ENCODE measurements around the gene OSBP.
"Not testable (repeated sequence)": the region's sequence is repeated elsewhere in the genome, so short reads cannot be mapped to it uniquely, and the experiment has no call there.

Gene OSBP

GRCh38 chr11:59550842-59551658 lies 64.5 kb downstream of the OSBP start:
- DNase-seq, result peak; percentile 92

DNA sequence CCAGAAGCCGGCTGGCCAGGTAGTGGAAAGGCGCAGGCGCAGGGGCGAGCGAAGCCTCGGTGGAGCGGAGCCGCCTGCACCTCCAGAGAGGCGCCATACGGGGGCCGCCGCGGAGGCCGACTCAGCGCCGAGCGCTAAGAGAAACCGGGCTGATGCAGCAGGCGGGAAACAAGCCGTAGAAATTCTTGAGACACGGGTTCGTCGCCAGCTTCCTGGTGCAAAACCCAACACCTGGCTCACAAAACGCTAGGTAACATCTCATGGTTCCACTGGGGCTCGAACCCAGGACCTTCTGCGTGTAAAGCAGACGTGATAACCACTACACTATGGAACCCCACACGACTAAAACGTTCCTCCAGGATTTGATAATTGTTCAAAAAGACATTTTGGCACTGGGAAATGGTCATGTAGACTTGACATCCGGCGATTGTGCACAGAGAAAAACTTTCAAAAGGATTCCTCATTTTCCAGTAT lies 65.2 kb downstream of the OSBP start:
- peak; percentile 95 for DNase-seq

GRCh38 chr11:59548309-59548656 lies 67.3 kb downstream of the OSBP start:
- DNase-seq, result no peak

DNA sequence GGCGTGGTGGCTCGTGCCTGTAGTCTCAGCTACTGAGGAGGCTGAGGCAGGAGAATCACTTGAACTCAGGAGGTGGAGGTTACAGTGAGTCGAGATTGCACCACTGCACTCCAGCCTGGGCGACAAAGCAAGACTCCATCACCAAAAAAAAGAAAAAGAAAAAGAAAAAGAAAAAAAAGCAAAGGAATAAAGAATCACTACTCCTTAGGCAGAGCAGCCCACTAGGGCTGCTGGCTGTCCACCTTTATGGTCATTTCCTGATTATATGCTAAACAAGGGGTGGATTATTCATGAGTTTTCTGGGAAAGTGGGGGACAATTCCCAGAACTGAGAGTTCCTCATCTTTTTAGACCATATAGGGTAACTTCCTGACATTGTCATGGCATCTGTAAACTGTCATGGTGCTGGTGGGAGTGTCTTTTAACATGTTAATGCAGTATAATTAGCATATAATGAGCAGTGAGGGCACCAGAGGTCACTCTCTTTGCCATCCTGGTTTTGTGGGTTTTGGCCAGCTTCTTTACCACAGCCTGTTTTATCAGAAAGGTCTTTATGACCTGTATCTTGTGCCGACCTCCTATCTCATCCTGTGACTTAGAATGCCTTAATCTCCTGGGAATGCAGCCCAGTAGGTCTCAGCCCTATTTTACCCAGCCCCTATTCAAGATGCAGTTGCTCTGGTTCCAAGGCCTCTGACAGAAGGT lies 67.8 kb downstream of the OSBP start:
- DNase-seq, result not testable (repeated sequence)

DNA sequence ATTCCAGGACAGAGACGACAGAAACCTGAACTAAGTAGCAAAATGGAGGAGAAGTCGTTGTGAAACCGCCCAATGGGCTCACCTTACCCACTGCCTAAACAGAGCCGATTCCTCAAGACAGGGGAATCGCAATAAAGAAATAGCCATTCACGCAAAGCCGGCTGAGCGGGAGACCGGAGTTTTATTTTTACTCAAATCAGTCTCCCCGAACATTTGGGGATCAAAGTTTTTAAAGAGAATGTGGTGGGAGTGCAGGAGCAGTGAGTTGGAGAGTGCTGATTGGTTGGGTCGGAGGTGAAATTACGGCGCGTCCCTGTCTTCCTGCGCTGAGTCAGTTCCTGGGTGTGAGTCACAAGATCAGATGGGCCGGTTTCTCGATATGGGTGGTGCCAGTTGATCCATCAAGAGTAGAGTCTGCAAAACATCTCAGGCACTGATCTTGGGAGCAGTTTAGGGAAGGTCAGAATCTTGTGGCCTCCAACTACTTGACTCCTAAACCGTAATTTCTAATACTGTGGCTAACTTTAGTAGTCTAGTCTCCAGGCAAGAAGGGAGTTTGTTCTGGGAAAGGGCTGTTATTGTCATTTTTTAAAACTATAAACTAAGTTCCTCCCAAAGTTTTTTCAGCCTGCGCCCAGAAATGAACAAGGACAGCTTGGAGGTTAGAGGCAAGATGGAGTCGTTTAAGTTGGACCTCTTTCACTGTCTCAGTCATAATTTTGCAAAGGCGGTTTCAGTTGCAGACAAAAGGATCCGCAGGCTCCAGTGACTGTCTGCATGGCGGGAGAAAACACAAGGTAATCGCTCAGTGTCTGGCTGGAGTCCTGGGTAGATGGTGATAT lies 70.2 kb downstream of the OSBP start:
- no peak for DNase-seq

GRCh38 chr11:59544869-59545178 lies 70.8 kb downstream of the OSBP start:
- no peak for DNase-seq

DNA sequence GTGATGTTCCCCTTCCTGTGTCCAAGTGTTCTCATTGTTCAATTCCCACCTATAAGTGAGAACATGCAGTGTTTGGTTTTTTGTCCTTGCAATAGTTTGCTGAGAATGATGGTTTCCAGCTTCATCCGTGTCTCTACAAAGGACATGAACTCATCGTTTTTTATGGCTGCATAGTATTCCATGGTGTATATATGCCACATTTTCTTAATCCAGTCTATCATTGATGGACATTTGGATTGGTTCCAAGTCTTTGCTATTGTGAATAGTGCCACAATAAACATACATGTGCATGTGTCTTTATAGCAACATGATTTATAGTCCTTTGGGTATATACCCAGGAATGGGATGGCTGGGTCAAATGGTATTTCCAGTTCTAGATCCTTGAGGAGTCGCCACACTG lies 71.9 kb downstream of the OSBP start:
- not testable (repeated sequence) for DNase-seq

GRCh38 chr11:59542142-59542810 lies 73.3 kb downstream of the OSBP start:
- DNase-seq, result no peak

GRCh38 chr11:59534676-59535075 lies 80.9 kb downstream of the OSBP start:
- no peak for DNase-seq

- DNase-seq, result no peak
These were observed 83.0 kb downstream of the OSBP start for GRCh38 chr11:59532620-59533019.

GRCh38 chr11:59528711-59529110 lies 86.9 kb downstream of the OSBP start:
- no peak for DNase-seq

All from activated CD4-positive, alpha-beta T cell treated with anti-CD3 and anti-CD28 coated beads for 48 hours (primary cell).